ENCODE results near the gene PCK2. TPM values are rescaled to one million over a fixed set of nuclear protein-coding genes. Genes with fewer than 3 reads are reported as not detected.

The PCK2 gene
- total and polyA plus RNA-seq, 2 of the 13 experiments (the other 11 are each of a cell fraction or from before 2014, with no cell fraction given): 129 to 272 TPM

GRCh38 chr14:24081739-24082211 lies 12.3 kb upstream of the PCK2 start (continued):
- no peak for TF ChIP-seq ZNF234 (CRISPR knock-in tag; conservative IDR thresholded peaks at IDR 0.05)
- TF ChIP-seq ZNF639 (CRISPR knock-in tag; conservative IDR thresholded peaks at IDR 0.05): no peak
- TF ChIP-seq, protein P1, sequence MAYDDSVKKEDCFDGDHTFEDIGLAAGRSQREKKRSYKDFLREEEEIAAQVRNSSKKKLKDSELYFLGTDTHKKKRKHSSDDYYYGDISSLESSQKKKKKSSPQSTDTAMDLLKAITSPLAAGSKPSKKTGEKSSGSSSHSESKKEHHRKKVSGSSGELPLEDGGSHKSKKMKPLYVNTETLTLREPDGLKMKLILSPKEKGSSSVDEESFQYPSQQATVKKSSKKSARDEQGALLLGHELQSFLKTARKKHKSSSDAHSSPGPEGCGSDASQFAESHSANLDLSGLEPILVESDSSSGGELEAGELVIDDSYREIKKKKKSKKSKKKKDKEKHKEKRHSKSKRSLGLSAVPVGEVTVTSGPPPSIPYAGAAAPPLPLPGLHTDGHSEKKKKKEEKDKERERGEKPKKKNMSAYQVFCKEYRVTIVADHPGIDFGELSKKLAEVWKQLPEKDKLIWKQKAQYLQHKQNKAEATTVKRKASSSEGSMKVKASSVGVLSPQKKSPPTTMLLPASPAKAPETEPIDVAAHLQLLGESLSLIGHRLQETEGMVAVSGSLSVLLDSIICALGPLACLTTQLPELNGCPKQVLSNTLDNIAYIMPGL (CRISPR knock-in tag; IDR thresholded peaks at IDR 0.05; ENCODE audit: borderline replicate concordance in 1 of 2, low read depth in 1 of 2): peak in 1 of 2 experiments; percentile 48; a peak in 1 of 4 replicates
- TF ChIP-seq ZC3H13 (CRISPR knock-in tag; IDR thresholded peaks at IDR 0.05): no peak
- 0 out of 2 replicates have a peak, but pooled peaks have one; percentile 14 for TF ChIP-seq FOXM1 (CRISPR knock-in tag; IDR thresholded peaks at IDR 0.05)
- peak; percentile 43; the same call in 1 of the 2 replicates for TF ChIP-seq NRL (CRISPR knock-in tag; IDR thresholded peaks at IDR 0.05; ENCODE audit: borderline replicate concordance)
- TF ChIP-seq KMT2A (CRISPR knock-in tag; IDR thresholded peaks at IDR 0.05): 0 out of 2 replicates have a peak, but pooled peaks have one; percentile 35
- no peak for TF ChIP-seq NKX3-1 (CRISPR knock-in tag; IDR thresholded peaks at IDR 0.05)
- TF ChIP-seq, protein P2, sequence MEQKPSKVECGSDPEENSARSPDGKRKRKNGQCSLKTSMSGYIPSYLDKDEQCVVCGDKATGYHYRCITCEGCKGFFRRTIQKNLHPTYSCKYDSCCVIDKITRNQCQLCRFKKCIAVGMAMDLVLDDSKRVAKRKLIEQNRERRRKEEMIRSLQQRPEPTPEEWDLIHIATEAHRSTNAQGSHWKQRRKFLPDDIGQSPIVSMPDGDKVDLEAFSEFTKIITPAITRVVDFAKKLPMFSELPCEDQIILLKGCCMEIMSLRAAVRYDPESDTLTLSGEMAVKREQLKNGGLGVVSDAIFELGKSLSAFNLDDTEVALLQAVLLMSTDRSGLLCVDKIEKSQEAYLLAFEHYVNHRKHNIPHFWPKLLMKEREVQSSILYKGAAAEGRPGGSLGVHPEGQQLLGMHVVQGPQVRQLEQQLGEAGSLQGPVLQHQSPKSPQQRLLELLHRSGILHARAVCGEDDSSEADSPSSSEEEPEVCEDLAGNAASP (CRISPR knock-in tag; IDR thresholded peaks at IDR 0.05; ENCODE audit: borderline replicate concordance): 0 out of 2 replicates have a peak, but pooled peaks have one; percentile 6
- no peak for TF ChIP-seq ZBTB1 (CRISPR knock-in tag; IDR thresholded peaks at IDR 0.05; ENCODE audit: borderline replicate concordance)
- TF ChIP-seq ISL2 (CRISPR knock-in tag; IDR thresholded peaks at IDR 0.05): 0 out of 2 replicates have a peak, but pooled peaks have one; percentile 16
- peak; percentile 82 for TF ChIP-seq SATB2 (CRISPR knock-in tag; IDR thresholded peaks at IDR 0.05)
- TF ChIP-seq GMEB1 (CRISPR knock-in tag; IDR thresholded peaks at IDR 0.05; ENCODE audit: borderline replicate concordance): no peak
- peak; percentile 82; the same call in 1 of the 2 replicates for TF ChIP-seq ZNF572 (CRISPR knock-in tag; IDR thresholded peaks at IDR 0.05)
- TF ChIP-seq HNRNPL (IDR thresholded peaks at IDR 0.05; ENCODE audit: low read depth, low read length): no peak
- peak; percentile 33; the same call in 1 of the 2 replicates for TF ChIP-seq MAF1 (CRISPR knock-in tag; IDR thresholded peaks at IDR 0.05; ENCODE audit: borderline replicate concordance)
- TF ChIP-seq, protein P3, sequence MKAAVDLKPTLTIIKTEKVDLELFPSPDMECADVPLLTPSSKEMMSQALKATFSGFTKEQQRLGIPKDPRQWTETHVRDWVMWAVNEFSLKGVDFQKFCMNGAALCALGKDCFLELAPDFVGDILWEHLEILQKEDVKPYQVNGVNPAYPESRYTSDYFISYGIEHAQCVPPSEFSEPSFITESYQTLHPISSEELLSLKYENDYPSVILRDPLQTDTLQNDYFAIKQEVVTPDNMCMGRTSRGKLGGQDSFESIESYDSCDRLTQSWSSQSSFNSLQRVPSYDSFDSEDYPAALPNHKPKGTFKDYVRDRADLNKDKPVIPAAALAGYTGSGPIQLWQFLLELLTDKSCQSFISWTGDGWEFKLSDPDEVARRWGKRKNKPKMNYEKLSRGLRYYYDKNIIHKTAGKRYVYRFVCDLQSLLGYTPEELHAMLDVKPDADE (CRISPR knock-in tag; IDR thresholded peaks at IDR 0.05): 0 out of 2 replicates have a peak, but pooled peaks have one; percentile 72
